Activated naive CD8-positive, alpha-beta T cell treated with anti-CD3 and anti-CD28 coated beads, Interleukin-2, amount 50 U/mL, for 16 hours (primary cell): Measurements from ENCODE around the gene BANF1.
"Not testable (repeated sequence)": the region's sequence is repeated elsewhere in the genome, so short reads cannot be mapped to it uniquely, and the experiment has no call there.

Experiments used
- DNase-seq: peaks from one replicate; pipeline ENCODE4 v3.0.0-alpha.2; 2020; ENCODE audit warnings: low read depth, low spot score

Gene BANF1

GRCh38 chr11:65978391-65979238 is 23.7 kb upstream of the BANF1 start:
- DNase-seq: no peak

GRCh38 chr11:65979261-65979759 is 23.0 kb upstream of the BANF1 start:
- DNase-seq: no peak

GRCh38 chr11:65981101-65981740 is 21.1 kb upstream of the BANF1 start:
- no peak for DNase-seq

- no peak for DNase-seq
Observed at GRCh38 chr11:65981972-65982823, 20.1 kb upstream of the BANF1 start.

- DNase-seq: no peak
Observed at GRCh38 chr11:65982824-65983588, 19.3 kb upstream of the BANF1 start.

- no peak for DNase-seq
Observed at GRCh38 chr11:65983589-65983987, 18.7 kb upstream of the BANF1 start.

GRCh38 chr11:65987336-65987735 is 15.0 kb upstream of the BANF1 start:
- no peak for DNase-seq

- DNase-seq: peak; percentile 87
Observed at GRCh38 chr11:65988791-65989592, 13.3 kb upstream of the BANF1 start.

- DNase-seq: no peak
Observed at GRCh38 chr11:65992056-65992455, 10.2 kb upstream of the BANF1 start.

GRCh38 chr11:65997286-65997685 is 5.0 kb upstream of the BANF1 start:
- DNase-seq: no peak

GRCh38 chr11:66002648-66003225 is 434 bp downstream of the BANF1 start:
- DNase-seq: no peak

GRCh38 chr11:66003291-66003690 is 988 bp downstream of the BANF1 start:
- no peak for DNase-seq

GRCh38 chr11:66004186-66004585 is 1.9 kb downstream of the BANF1 start:
- no peak for DNase-seq

- DNase-seq: no peak
Observed at GRCh38 chr11:66006134-66006890, 4.0 kb downstream of the BANF1 start.

GRCh38 chr11:66006891-66007176 is 4.5 kb downstream of the BANF1 start:
- DNase-seq: no peak

GRCh38 chr11:66007201-66007634 is 4.9 kb downstream of the BANF1 start:
- no peak for DNase-seq

GRCh38 chr11:66008095-66008467 is 5.8 kb downstream of the BANF1 start:
- no peak for DNase-seq

GRCh38 chr11:66008468-66009101 is 6.3 kb downstream of the BANF1 start:
- no peak for DNase-seq

GRCh38 chr11:66010036-66010435 is 7.7 kb downstream of the BANF1 start:
- DNase-seq: not testable (repeated sequence)
